H54 (cell line): ENCODE data around the gene AKAP6.

ENCODE experiments used
- DNase-seq: peaks from one replicate; pipeline ENCODE4 v3.0.0; 2011; ENCODE audit warnings: low spot score, mixed read lengths; ENCODE audit not compliant: insufficient read length
- FAIRE-seq: peaks from 3 replicates; lab custom pipeline; 2011; peaks lifted over from hg19 to GRCh38; lab: Jason Lieb, UNC
- POLR2A ChIP-seq: IDR thresholded peaks from 2 replicates; pipeline ENCODE4 v1.6.1; 2011; ENCODE audit warnings: low read depth, mild to moderate bottlenecking, low read length

AKAP6 gene

DNA sequence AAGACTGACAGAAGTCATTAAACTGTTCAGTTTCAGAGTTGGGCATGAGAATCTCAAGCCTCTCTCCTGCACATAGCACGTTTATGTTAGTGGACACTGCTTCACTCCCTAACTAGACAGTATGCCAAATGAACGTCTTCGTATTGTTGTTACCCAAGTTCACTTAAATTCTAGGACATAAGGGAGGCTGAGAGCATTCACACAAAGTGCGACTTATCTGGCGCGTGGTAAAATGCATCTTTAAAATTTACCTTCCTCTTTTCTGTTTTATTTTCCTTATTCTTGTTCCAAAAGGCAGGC lies 166.3 kb downstream of the AKAP6 start:
- FAIRE-seq (no peak), DNase-seq (no peak)
- TF ChIP-seq POLR2A, result no peak

DNA sequence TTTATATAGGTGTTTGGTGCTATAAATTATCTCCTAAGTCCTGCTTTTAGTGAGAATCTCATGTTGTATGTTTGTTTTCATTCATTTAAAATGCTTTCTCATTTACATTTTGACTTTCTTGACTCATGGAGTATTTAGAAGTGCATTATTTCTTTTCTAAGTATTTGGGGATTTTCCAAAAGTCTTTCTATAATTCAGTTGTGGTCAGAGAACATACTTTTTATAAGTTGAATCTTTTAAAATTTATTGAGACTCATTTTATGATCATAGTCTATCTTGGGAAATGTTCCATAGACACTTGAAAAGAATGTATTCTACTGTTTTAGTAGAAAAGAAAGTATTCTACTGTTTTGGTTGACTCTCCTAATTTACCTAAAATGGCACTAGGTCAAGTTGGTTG lies 168.2 kb downstream of the AKAP6 start:
- TF ChIP-seq POLR2A, result no peak
- DNase-seq, result no peak
- peak; percentile 80 for FAIRE-seq

GRCh38 chr14:32507029-32507984 lies 178.2 kb downstream of the AKAP6 start:
- FAIRE-seq (peak; percentile 98), DNase-seq (peak; percentile 50)
- no peak for TF ChIP-seq POLR2A

- FAIRE-seq (peak; percentile 61), DNase-seq (no peak)
- no peak for TF ChIP-seq POLR2A
These were observed 179.2 kb downstream of the AKAP6 start for GRCh38 chr14:32508281-32508680.

GRCh38 chr14:32509632-32510187 lies 180.6 kb downstream of the AKAP6 start:
- no peak; the same call in 1 of the 2 replicates for TF ChIP-seq POLR2A
- FAIRE-seq (peak; percentile 100), DNase-seq (peak; percentile 62)

- TF ChIP-seq POLR2A, result no peak
- peak; percentile 65 for FAIRE-seq
- DNase-seq, result no peak
These were observed 181.7 kb downstream of the AKAP6 start for GRCh38 chr14:32510815-32511214.

GRCh38 chr14:32512348-32512747 lies 183.2 kb downstream of the AKAP6 start:
- DNase-seq, result no peak
- peak; percentile 23 for FAIRE-seq
- no peak for TF ChIP-seq POLR2A

- FAIRE-seq (peak; percentile 66), DNase-seq (no peak)
- no peak for TF ChIP-seq POLR2A
These were observed 183.7 kb downstream of the AKAP6 start for GRCh38 chr14:32512813-32513212.

- FAIRE-seq, result no peak
- no peak for TF ChIP-seq POLR2A
- DNase-seq, result no peak
These were observed 184.5 kb downstream of the AKAP6 start for GRCh38 chr14:32513571-32514009.

- FAIRE-seq (peak; percentile 61), DNase-seq (no peak)
- TF ChIP-seq POLR2A, result no peak
These were observed 185.1 kb downstream of the AKAP6 start for GRCh38 chr14:32514236-32514635.

GRCh38 chr14:32514681-32515080 lies 185.6 kb downstream of the AKAP6 start:
- FAIRE-seq (no peak), DNase-seq (no peak)
- TF ChIP-seq POLR2A, result no peak

- DNase-seq (no peak), FAIRE-seq (peak; percentile 87)
- no peak for TF ChIP-seq POLR2A
These were observed 195.7 kb downstream of the AKAP6 start for GRCh38 chr14:32524609-32525375.

- DNase-seq, result no peak
- FAIRE-seq, result peak; percentile 41
- TF ChIP-seq POLR2A, result no peak
These were observed 196.5 kb downstream of the AKAP6 start for GRCh38 chr14:32525591-32525990.

- FAIRE-seq, result peak; percentile 30
- TF ChIP-seq POLR2A, result no peak
- DNase-seq, result no peak
These were observed 201.7 kb downstream of the AKAP6 start for GRCh38 chr14:32530800-32531199.
